Stomach (tissue), 9 donors: ENCODE results near the gene EFCAB10. TPM values are rescaled to one million over a fixed set of nuclear protein-coding genes. Genes with fewer than 3 reads are reported as not detected.

Experiments used
- DNase-seq, 2 donors: peaks; one replicate each; pipeline versions ENCODE4 v3.0.0 to v3.0.0-alpha.2; 2013 to 2019
- H3K27ac ChIP-seq, 5 donors: fragments of 200-600 bp in 4 of 5; sonication (generic) in 4 of 5; one replicate each; pipeline ENCODE4 v1.5.1; 2013 to 2019; ENCODE audit warnings: mild to moderate bottlenecking in 1 of 5, moderate library complexity in 1 of 5
- H3K27me3 ChIP-seq, 3 donors: fragments of 200-600 bp; sonication (generic); one replicate each; pipeline ENCODE4 v1.5.1; 2017 to 2019; ENCODE audit warnings: mixed run types in 1 of 3
- H3K36me3 ChIP-seq, 4 donors: fragments of 200-600 bp; sonication (generic); 1 replicate in 3 of 4; 2 replicates in 1 of 4; pipeline ENCODE4 v1.5.1; 2016 to 2019
- H3K4me1 ChIP-seq, 4 donors: fragments of 200-600 bp; sonication (generic); one replicate each; pipeline ENCODE4 v1.5.1; 2016 to 2019
- H3K4me3 ChIP-seq, 4 donors: fragments of 200-600 bp; sonication (generic) in 3 of 4; one replicate each; pipeline ENCODE4 v1.5.1; 2016 to 2019; ENCODE audit warnings: mild to moderate bottlenecking in 1 of 4
- H3K9me3 ChIP-seq, 4 donors: fragments of 200-600 bp; sonication (generic); one replicate each; pipeline ENCODE4 v1.5.1; 2016 to 2019
- EP300 ChIP-seq: sonication (generic); formaldehyde crosslinking; IDR thresholded peaks from one replicate; pipeline ENCODE4 v1.6.1; 2017; ENCODE audit warnings: antibody characterized with exemption
- POLR2A ChIP-seq, 4 donors: fragments of 450-650 bp; IDR thresholded peaks; one replicate each; pipeline ENCODE4 v1.6.1; 2016; ENCODE audit warnings: antibody characterized with exemption in 4 of 4, control low read depth in 2 of 4, mild to moderate bottlenecking in 1 of 4, moderate library complexity in 1 of 4
- POLR2AphosphoS5 ChIP-seq, 3 donors: sonication (generic); formaldehyde crosslinking; IDR thresholded peaks; one replicate each; pipeline ENCODE4 v1.6.1; 2016; ENCODE audit warnings: antibody characterized with exemption in 3 of 3
- WGBS, 5 donors: extraction: QIAGEN DNeasy Blood & Tissue Kit in 3 of 5; methylation state at CpG; one replicate each; pipeline versions ENCODE4 v1.1.5 to v1.1.7; 2013 to 2018; 5-methylcytosine and 5-hydroxymethylcytosine counted together
- intact Hi-C: fragments of 100-400 bp; cut with DNase I; formaldehyde crosslinking; loops from one replicate; pipeline ENCODE4 v1.15.1; 2023; ENCODE audit warnings: low total_unique reads
- polyA plus RNA-seq, 3 donors: library from polyadenylated mRNA; stranded (reverse); fragments of 200-250 nt; gene quantifications; one replicate each; pipeline ENCODE4 v1.2.3, GENCODE V29; 2013
- total RNA-seq, 5 donors: library from RNA; depleted of rRNA; stranded (reverse); fragments of >200 nt; gene quantifications; one replicate each; pipeline versions ENCODE4 v1.1.0 to v1.2.3, GENCODE V29; 2014 to 2016
- TF ChIP-seq, protein P1 (sequence below), 7 experiments: fragments of 450-650 bp in 4 of 7; fragments of 200-600 bp in 3 of 7; sonication (generic) in 3 of 7; IDR thresholded peaks; one replicate each; pipeline ENCODE4 v1.5.1; 2016 to 2019; ENCODE audit warnings: antibody characterized with exemption in 7 of 7, control low read depth in 2 of 7, mild to moderate bottlenecking in 1 of 7
- donor health status: healthy with polysubstance abuse.
- donor health status: Bipolar disorder and iron deficiency.
- donor health status: healthy.

Gene EFCAB10
- total and polyA plus RNA-seq, 8 donors, result 1.5 TPM; not detected in 7

DNA sequence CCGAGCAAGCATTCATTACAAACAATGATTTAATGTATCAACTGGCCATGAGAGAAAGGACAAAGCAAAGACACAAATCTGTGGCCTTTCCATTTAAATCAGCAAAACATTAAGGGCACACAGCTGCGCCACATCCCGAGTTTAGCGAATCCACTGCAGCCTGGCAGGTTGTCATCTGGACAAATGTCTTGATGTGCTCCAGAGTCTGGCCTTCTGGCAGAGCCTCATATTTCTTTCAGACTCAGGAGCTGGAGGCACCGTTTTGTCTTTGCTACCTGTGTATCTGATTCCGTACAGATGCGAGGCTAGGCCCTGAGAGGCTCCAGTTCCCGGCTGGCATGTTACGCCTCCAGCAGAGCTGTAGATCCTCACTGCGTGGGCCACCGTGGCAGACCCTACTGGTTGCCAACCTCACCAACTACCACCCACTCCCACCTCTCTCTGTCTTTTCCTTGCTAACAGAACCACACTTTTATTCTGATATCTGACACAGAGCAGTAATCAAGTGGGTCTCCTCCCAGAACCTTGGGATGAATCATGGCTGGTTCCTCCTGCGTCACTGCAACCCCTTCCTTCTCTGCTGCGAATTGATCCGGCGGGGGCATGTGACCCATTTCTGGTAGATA is 40.9 kb upstream of the EFCAB10 start:
- 84 to 91% (median 90%) methylated on average over 15 of the region's 15 CpGs for WGBS, 5 donors
- peaks cover 34 to 73% (median 69%) of the 10 kb centered on the region in 4 donors for H3K36me3 ChIP-seq
- intact Hi-C loops, result no loop called here
- no peak overlapping the region for H3K4me3 ChIP-seq
- H3K9me3 ChIP-seq, result no peaks in the 10 kb centered on the region
- H3K4me1 ChIP-seq, result peaks cover 0 to 16% (median 6%) of the 10 kb centered on the region in 4 donors
- TF ChIP-seq POLR2A (IDR thresholded peaks at IDR 0.05), result no peak
- TF ChIP-seq, protein P1, sequence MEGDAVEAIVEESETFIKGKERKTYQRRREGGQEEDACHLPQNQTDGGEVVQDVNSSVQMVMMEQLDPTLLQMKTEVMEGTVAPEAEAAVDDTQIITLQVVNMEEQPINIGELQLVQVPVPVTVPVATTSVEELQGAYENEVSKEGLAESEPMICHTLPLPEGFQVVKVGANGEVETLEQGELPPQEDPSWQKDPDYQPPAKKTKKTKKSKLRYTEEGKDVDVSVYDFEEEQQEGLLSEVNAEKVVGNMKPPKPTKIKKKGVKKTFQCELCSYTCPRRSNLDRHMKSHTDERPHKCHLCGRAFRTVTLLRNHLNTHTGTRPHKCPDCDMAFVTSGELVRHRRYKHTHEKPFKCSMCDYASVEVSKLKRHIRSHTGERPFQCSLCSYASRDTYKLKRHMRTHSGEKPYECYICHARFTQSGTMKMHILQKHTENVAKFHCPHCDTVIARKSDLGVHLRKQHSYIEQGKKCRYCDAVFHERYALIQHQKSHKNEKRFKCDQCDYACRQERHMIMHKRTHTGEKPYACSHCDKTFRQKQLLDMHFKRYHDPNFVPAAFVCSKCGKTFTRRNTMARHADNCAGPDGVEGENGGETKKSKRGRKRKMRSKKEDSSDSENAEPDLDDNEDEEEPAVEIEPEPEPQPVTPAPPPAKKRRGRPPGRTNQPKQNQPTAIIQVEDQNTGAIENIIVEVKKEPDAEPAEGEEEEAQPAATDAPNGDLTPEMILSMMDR (IDR thresholded peaks at IDR 0.05), result no peak
- TF ChIP-seq POLR2AphosphoS5 (IDR thresholded peaks at IDR 0.05), result no peak
- TF ChIP-seq EP300, result no peak
- no peaks in the 10 kb centered on the region for H3K27me3 ChIP-seq
- no peak for DNase-seq
- H3K27ac ChIP-seq, result peak overlapping the region in 2 of 5 donors; percentile 3 to 22

DNA sequence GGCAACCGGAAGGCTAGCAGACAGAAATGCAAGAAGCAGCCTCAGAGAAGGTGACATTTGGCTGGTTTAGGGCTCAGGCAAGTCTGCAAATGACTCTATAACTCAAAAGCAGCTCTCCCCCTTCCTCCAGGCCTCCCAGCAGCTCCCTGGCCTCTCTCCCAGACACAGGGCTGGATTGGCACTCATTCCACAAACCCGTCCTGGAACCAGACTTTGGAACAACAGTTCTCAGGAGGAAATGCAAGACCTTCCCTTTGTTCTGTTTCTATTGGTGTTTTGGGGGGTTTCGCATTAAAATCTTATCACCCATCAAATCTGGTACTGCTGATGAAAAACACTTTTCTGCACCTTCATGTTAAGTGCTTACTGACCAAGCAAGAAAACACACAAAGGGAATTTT is 40.3 kb upstream of the EFCAB10 start:
- no peaks in the 10 kb centered on the region for H3K27me3 ChIP-seq
- intact Hi-C loops, result no loop called here

DNA sequence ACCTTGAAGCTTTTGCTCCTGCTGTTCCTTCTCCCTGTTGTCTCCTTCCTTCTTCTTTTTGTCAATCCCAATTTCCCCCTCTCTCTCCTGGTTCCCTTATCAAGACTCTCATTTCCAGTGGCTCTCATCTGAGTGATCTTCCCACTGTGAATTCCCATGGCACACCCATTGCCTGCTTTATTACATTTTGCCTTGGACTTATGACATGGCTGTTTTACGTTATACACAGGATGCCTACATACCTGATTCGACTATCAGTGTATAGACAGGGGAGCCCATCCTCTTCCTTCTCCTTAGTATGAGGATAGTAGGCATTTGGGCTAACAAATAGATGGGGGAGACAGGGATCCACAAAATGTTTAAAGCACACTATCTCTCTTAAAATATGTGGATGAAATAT is 39.9 kb upstream of the EFCAB10 start:
- Histone ChIP-seq H3K9me3 (no peaks in the 10 kb centered on the region), H3K27me3 (no peaks in the 10 kb centered on the region), H3K4me1 (peaks cover 0 to 16% (median 6%) of the 10 kb centered on the region in 4 donors), H3K27ac (no peak overlapping the region), H3K36me3 (peaks cover 35 to 73% (median 69%) of the 10 kb centered on the region in 4 donors), H3K4me3 (no peak overlapping the region)
- intact Hi-C loops, result no loop called here
- no peak for TF ChIP-seq POLR2A (IDR thresholded peaks at IDR 0.05)
- 36 to 50% (median 44%) methylated on average over 2 of the region's 2 CpGs for WGBS, 5 donors
- no peak for DNase-seq

More for the DNA sequence above, 40.3 kb upstream of the EFCAB10 start:
- Histone ChIP-seq H3K9me3 (no peaks in the 10 kb centered on the region), H3K36me3 (peaks cover 34 to 73% (median 69%) of the 10 kb centered on the region in 4 donors), H3K4me1 (peaks cover 0 to 16% (median 6%) of the 10 kb centered on the region in 4 donors), H3K4me3 (no peak overlapping the region), H3K27ac (peak overlapping the region in 1 of 5 donors; percentile 22)
- 53 to 70% (median 62%) methylated on average over 3 of the region's 3 CpGs for WGBS, 5 donors
- no peak for TF ChIP-seq POLR2AphosphoS5 (IDR thresholded peaks at IDR 0.05)
- no peak for TF ChIP-seq EP300
- TF ChIP-seq, protein P1 (IDR thresholded peaks at IDR 0.05), result no peak
- TF ChIP-seq POLR2A (IDR thresholded peaks at IDR 0.05), result no peak
- DNase-seq, result peak in 1 of 2 donors; percentile 75

DNA sequence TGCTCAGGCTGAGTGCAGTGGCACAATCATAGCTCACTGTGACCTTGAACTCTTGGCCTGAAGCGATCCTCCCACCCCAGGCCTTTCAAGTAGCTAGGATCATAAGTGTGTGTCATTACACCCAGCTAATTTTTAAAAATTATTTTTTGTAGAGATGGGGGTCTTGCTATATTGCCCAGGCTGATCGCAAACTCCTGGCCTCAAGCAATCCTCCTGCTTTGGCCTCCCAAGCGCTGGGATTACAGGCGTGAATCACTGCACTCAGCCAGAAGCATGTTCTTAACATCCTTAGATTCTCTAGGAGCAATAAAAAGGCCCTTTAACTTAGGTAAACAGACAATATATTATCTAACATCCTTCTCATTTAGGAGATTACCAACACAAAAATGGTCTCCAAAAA is 38.3 kb upstream of the EFCAB10 start:
- 93 to 100% (median 98%) methylated on average over 4 of the region's 4 CpGs for WGBS, 5 donors
- Histone ChIP-seq H3K4me3 (no peak overlapping the region), H3K27ac (no peak overlapping the region), H3K36me3 (peaks cover 37 to 82% (median 78%) of the 10 kb centered on the region in 4 donors), H3K9me3 (no peaks in the 10 kb centered on the region), H3K4me1 (peaks cover 0 to 16% (median 6%) of the 10 kb centered on the region in 4 donors), H3K27me3 (no peaks in the 10 kb centered on the region)
- no peak for DNase-seq
- TF ChIP-seq POLR2AphosphoS5 (IDR thresholded peaks at IDR 0.05) (no peak), EP300 (no peak), POLR2A (IDR thresholded peaks at IDR 0.05) (no peak)
- TF ChIP-seq, protein P1 (IDR thresholded peaks at IDR 0.05), result no peak
- intact Hi-C loops, result no loop called here

DNA sequence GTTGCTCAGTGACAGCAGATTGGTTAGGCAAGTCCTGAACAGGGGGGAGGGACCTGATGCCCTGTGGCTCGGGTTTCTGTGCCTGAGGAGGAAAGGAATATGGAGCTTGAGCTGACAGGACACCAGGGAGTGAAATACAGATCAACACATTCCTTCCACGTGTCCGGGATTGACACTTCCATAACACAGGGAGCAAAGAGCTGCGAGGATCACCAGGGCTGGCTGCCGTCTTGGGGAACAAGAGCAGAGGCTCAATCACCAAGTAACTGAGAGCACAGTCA is 36.7 kb upstream of the EFCAB10 start:
- 77 to 89% (median 85%) methylated on average over 5 of the region's 5 CpGs for WGBS, 5 donors
- Histone ChIP-seq H3K36me3 (peaks cover 39 to 84% (median 80%) of the 10 kb centered on the region in 4 donors), H3K4me3 (no peak overlapping the region), H3K27ac (no peak overlapping the region), H3K9me3 (no peaks in the 10 kb centered on the region), H3K4me1 (peaks cover 0 to 16% (median 6%) of the 10 kb centered on the region in 4 donors), H3K27me3 (no peaks in the 10 kb centered on the region)
- DNase-seq, result no peak
- intact Hi-C loops, result no loop called here
- no peak for TF ChIP-seq POLR2A (IDR thresholded peaks at IDR 0.05)
- no peak for TF ChIP-seq POLR2AphosphoS5 (IDR thresholded peaks at IDR 0.05)
- no peak for TF ChIP-seq EP300
- TF ChIP-seq, protein P1 (IDR thresholded peaks at IDR 0.05), result no peak
